Tibial nerve (tissue), 4 donors: ENCODE measurements around the gene PCED1B. TPM values are rescaled to one million over a fixed set of nuclear protein-coding genes. Genes with fewer than 3 reads are reported as not detected.

Experiments
- DNase-seq, 2 donors: peaks; one replicate each; pipeline ENCODE4 v3.0.0-alpha.2; 2019; ENCODE audit warnings: low spot score in 2 of 2
- H3K27ac ChIP-seq, 4 donors: fragments of 200-600 bp; sonication (generic) in 3 of 4; one replicate each; pipeline ENCODE4 v1.5.1; 2017 to 2019; ENCODE audit warnings: mild to moderate bottlenecking in 1 of 4
- H3K27me3 ChIP-seq, 2 donors: fragments of 200-600 bp; sonication (generic) in 1 of 2; one replicate each; pipeline versions ENCODE4 v1.5.1 to v1.6.0; 2017 to 2019
- H3K36me3 ChIP-seq, 3 donors: fragments of 200-600 bp; sonication (generic); one replicate each; pipeline ENCODE4 v1.5.1; 2018 to 2019
- H3K4me1 ChIP-seq, 4 donors: fragments of 200-600 bp; sonication (generic) in 3 of 4; one replicate each; pipeline ENCODE4 v1.5.1; 2017 to 2019
- H3K4me3 ChIP-seq, 4 donors: fragments of 200-600 bp; sonication (generic) in 3 of 4; one replicate each; pipeline ENCODE4 v1.5.1; 2017 to 2019; ENCODE audit warnings: mild to moderate bottlenecking in 1 of 4, moderate library complexity in 1 of 4
- H3K9me3 ChIP-seq, 4 donors: fragments of 200-600 bp; sonication (generic) in 3 of 4; one replicate each; pipeline ENCODE4 v1.5.1; 2017 to 2019
- EP300 ChIP-seq, 2 donors: sonication (generic); formaldehyde crosslinking; IDR thresholded peaks; one replicate each; pipeline ENCODE4 v1.6.1; 2017; ENCODE audit warnings: antibody characterized with exemption in 2 of 2, mild to moderate bottlenecking in 1 of 2
- POLR2A ChIP-seq, 2 donors: fragments of 450-650 bp; IDR thresholded peaks; one replicate each; pipeline ENCODE4 v1.6.1; 2017; ENCODE audit warnings: antibody characterized with exemption in 2 of 2, mild to moderate bottlenecking in 2 of 2, moderate library complexity in 2 of 2
- WGBS, 2 donors: methylation state at CpG; one replicate each; pipeline ENCODE4 v1.1.5; 2018; 5-methylcytosine and 5-hydroxymethylcytosine counted together
- total RNA-seq, 4 donors: library from RNA; depleted of rRNA; stranded (reverse); fragments of >200 nt; gene quantifications; one replicate each; pipeline ENCODE4 v1.1.0, GENCODE V29; 2016
- TF ChIP-seq, protein P1 (sequence below), 5 experiments: fragments of 200-600 bp in 3 of 5; fragments of 450-650 bp in 2 of 5; sonication (generic) in 3 of 5; IDR thresholded peaks; one replicate each; pipeline ENCODE4 v1.5.1; 2016 to 2019; ENCODE audit warnings: antibody characterized with exemption in 5 of 5, mild to moderate bottlenecking in 3 of 5, moderate library complexity in 2 of 5

PCED1B gene
- total RNA-seq, 4 donors from 2014 or later, result 0.90 to 2.9 (median 2.2) TPM; not detected in 1

DNA sequence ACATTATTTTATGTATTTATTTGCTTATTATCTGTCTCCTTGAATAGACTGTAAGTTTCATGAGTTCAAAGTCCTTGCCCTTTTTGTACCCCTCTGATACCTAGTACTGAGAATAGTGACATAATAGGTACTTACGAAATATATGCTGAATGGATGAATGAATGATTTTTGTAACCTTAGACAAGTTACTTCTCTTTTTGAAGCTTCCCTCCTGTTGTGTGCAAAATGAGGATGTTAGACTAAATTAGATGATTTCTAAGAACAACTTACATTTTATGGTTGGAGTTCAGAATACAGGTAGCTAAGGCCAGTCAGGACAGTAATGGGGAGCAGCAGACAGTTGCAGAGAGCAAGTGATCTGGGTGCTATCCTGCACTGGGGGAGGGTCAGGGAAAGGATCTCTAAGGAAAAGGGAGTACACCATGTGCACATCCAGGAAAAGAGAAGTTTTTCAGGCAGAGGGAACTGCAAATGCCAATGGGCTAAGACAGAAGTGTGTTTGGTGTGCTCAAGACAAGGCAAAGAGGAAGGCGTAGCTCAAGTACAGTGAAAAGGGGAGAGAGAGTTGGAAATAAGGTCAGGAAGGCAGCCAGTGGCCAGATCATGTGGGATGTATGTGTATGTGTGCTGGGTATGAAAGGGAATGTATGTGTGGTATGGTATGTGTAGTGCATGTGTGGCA, 59.7 kb downstream of the PCED1B start:
- Histone ChIP-seq H3K36me3 (peaks cover 0 to 6% (median 0%) of the 10 kb centered on the region in 3 donors), H3K4me1 (no peaks in the 10 kb centered on the region), H3K27ac (no peak overlapping the region), H3K4me3 (no peak overlapping the region), H3K27me3 (no peaks in the 10 kb centered on the region), H3K9me3 (peaks cover 0 to 5% (median 0%) of the 10 kb centered on the region in 4 donors)
- no peak for DNase-seq
- WGBS, 2 donors, result 76 to 82% methylated on average over 2 of the region's 2 CpGs
- TF ChIP-seq, protein P1, sequence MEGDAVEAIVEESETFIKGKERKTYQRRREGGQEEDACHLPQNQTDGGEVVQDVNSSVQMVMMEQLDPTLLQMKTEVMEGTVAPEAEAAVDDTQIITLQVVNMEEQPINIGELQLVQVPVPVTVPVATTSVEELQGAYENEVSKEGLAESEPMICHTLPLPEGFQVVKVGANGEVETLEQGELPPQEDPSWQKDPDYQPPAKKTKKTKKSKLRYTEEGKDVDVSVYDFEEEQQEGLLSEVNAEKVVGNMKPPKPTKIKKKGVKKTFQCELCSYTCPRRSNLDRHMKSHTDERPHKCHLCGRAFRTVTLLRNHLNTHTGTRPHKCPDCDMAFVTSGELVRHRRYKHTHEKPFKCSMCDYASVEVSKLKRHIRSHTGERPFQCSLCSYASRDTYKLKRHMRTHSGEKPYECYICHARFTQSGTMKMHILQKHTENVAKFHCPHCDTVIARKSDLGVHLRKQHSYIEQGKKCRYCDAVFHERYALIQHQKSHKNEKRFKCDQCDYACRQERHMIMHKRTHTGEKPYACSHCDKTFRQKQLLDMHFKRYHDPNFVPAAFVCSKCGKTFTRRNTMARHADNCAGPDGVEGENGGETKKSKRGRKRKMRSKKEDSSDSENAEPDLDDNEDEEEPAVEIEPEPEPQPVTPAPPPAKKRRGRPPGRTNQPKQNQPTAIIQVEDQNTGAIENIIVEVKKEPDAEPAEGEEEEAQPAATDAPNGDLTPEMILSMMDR (IDR thresholded peaks at IDR 0.05), result no peak
- TF ChIP-seq POLR2A (IDR thresholded peaks at IDR 0.05) (no peak), EP300 (IDR thresholded peaks at IDR 0.05) (no peak)

DNA sequence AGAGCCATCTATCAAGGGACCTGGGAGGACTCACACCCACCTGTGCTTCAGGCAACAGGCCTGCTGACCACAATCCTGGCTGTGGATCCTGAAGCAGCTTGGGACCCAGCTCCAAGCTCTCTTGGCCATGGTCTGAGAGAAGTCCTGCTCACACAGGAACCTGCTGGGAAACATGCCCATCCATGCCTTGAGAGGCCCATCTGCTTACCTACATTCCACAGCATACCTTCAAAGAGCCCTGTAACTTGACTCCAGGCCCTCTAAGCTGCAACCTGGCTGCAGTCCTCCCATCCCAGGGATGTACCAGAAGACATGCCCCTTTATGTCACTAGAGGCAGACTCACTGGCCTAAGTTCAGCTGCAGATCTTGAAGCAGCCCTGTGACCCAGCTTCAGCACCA, 62.0 kb downstream of the PCED1B start:
- no peaks in the 10 kb centered on the region for H3K27me3 ChIP-seq
- no peaks in the 10 kb centered on the region for H3K4me1 ChIP-seq
- no peak for DNase-seq
- peaks cover 0 to 6% (median 0%) of the 10 kb centered on the region in 3 donors for H3K36me3 ChIP-seq
- H3K9me3 ChIP-seq, result peaks cover 0 to 5% (median 0%) of the 10 kb centered on the region in 4 donors
- TF ChIP-seq, protein P1 (IDR thresholded peaks at IDR 0.05), result no peak
- TF ChIP-seq POLR2A (IDR thresholded peaks at IDR 0.05), result no peak
- no peak for TF ChIP-seq EP300 (IDR thresholded peaks at IDR 0.05)
- no peak overlapping the region for H3K27ac ChIP-seq
- H3K4me3 ChIP-seq, result no peak overlapping the region

DNA sequence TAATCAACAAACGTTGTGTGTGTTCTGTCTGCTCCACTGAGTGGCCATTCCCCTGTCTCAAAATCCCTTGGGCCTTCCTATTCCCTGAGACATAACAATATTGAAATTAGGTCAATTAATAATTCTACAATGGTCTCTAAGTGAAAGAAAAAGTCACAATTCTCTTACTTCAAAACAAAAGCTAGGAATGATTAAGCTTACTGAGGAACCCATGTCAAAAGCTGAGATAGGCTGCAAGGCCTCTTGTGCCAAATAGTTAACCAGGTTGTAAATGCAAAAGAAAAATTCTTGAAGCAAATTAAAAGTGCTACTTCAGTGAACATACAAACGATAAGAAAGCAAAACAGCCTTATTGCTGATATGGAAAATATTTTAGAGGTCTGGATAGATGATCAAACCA, 65.3 kb downstream of the PCED1B start:
- TF ChIP-seq POLR2A (IDR thresholded peaks at IDR 0.05) (no peak), EP300 (IDR thresholded peaks at IDR 0.05) (no peak)
- TF ChIP-seq, protein P1 (IDR thresholded peaks at IDR 0.05), result no peak

DNA sequence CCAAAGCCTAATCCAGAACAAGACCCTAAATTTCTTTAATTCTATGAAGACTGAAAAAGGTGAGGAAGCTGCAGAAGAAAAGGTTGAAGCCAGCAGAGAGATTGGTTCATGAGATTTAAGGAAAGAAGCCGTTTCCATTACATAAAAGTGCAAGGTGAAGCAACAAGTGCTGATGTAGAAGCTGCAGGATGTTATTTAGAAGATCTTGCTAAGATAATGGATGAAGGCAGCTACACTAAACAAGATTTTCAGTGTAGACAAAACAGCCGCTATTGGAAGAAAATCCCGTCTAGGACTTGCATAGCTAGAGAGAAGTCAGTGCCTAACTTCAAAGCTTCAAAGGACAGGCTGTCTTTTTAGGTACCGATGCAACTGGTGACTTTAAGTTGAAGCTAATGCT, 65.8 kb downstream of the PCED1B start:
- WGBS, 2 donors, result 88 to 89% methylated on average over 4 of the region's 4 CpGs
- no peak for DNase-seq
- Histone ChIP-seq H3K4me3 (no peak overlapping the region), H3K27me3 (no peaks in the 10 kb centered on the region), H3K9me3 (no peaks in the 10 kb centered on the region), H3K36me3 (peaks cover 0 to 6% (median 0%) of the 10 kb centered on the region in 3 donors), H3K27ac (no peak overlapping the region), H3K4me1 (no peaks in the 10 kb centered on the region)
- TF ChIP-seq POLR2A (IDR thresholded peaks at IDR 0.05), result no peak
- TF ChIP-seq, protein P1 (IDR thresholded peaks at IDR 0.05), result no peak

More for the DNA sequence above, 65.3 kb downstream of the PCED1B start:
- Histone ChIP-seq H3K27me3 (no peaks in the 10 kb centered on the region), H3K4me1 (no peaks in the 10 kb centered on the region), H3K9me3 (no peaks in the 10 kb centered on the region), H3K27ac (no peak overlapping the region), H3K4me3 (no peak overlapping the region), H3K36me3 (peaks cover 0 to 6% (median 0%) of the 10 kb centered on the region in 3 donors)
- DNase-seq, result no peak
- whole genome bisulfite sequencing, 2 donors, result 61 to 62% methylated on average over 2 of the region's 2 CpGs

DNA sequence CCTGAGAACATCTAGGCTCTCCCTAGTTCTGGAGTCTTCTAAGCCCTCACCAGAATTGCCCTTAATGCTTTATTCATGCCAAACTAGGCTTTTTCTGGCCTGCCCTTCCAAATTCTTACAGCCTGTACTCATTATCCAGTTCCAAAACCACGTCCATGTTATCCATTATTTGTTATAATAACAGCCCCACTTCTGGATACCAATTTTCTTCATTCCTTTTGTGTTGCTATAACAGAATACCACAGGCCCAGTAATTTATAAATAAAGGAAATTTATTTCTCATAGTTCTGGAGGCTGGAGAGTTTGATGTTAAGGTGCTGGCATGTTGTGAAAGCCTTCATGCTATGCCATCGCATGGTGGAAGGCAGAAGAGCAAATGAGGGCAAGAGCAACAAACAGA, 68.3 kb downstream of the PCED1B start:
- Histone ChIP-seq H3K4me1 (no peaks in the 10 kb centered on the region), H3K36me3 (no peaks in the 10 kb centered on the region), H3K27me3 (no peaks in the 10 kb centered on the region), H3K27ac (no peak overlapping the region), H3K9me3 (peaks cover 0 to 4% (median 0%) of the 10 kb centered on the region in 4 donors), H3K4me3 (no peak overlapping the region)
- TF ChIP-seq, protein P1 (IDR thresholded peaks at IDR 0.05), result no peak
- 65 to 77% methylated on average over 2 of the region's 2 CpGs for WGBS, 2 donors
- no peak for DNase-seq
